ENCODE data around the gene TMEM217.

TMEM217 gene

GRCh38 chr6:37280162-37280887 is 22.4 kb upstream of the TMEM217 start:
- DNase-seq (ENCODE audit: low read depth in 3 of 3, low spot score in 1 of 3): no peak

- DNase-seq (ENCODE audit: low read depth in 3 of 3, low spot score in 1 of 3): no peak
Observed at GRCh38 chr6:37279366-37280134, 21.6 kb upstream of the TMEM217 start.

- DNase-seq (ENCODE audit: low read depth in 3 of 3, low spot score in 1 of 3): no peak
Observed at GRCh38 chr6:37277001-37277409, 19.1 kb upstream of the TMEM217 start.

- no peak for DNase-seq (ENCODE audit: low read depth in 3 of 3, low spot score in 1 of 3)
Observed at GRCh38 chr6:37275350-37275749, 17.4 kb upstream of the TMEM217 start.

- DNase-seq (ENCODE audit: low read depth in 3 of 3, low spot score in 1 of 3): no peak
Observed at GRCh38 chr6:37273690-37274089, 15.7 kb upstream of the TMEM217 start.

- no peak for DNase-seq (ENCODE audit: low read depth in 3 of 3, low spot score in 1 of 3)
Observed at GRCh38 chr6:37272834-37273566, 15.1 kb upstream of the TMEM217 start.

GRCh38 chr6:37269105-37269504 is 11.2 kb upstream of the TMEM217 start:
- no peak for DNase-seq (ENCODE audit: low read depth in 3 of 3, low spot score in 1 of 3)

- DNase-seq (ENCODE audit: low read depth in 3 of 3, low spot score in 1 of 3): no peak
Observed at GRCh38 chr6:37265860-37266259, 7.9 kb upstream of the TMEM217 start.

- no peak for DNase-seq (ENCODE audit: low read depth in 3 of 3, low spot score in 1 of 3)
Observed at GRCh38 chr6:37265001-37265400, 7.1 kb upstream of the TMEM217 start.

- DNase-seq (ENCODE audit: low read depth in 3 of 3, low spot score in 1 of 3): no peak
Observed at GRCh38 chr6:37262446-37263026, 4.6 kb upstream of the TMEM217 start.

GRCh38 chr6:37261198-37261597 is 3.3 kb upstream of the TMEM217 start:
- no peak for DNase-seq (ENCODE audit: low read depth in 3 of 3, low spot score in 1 of 3)

GRCh38 chr6:37260444-37260843 is 2.5 kb upstream of the TMEM217 start:
- DNase-seq (ENCODE audit: low read depth in 3 of 3, low spot score in 1 of 3): no peak

- DNase-seq (ENCODE audit: low read depth in 3 of 3, low spot score in 1 of 3): no peak
Observed at GRCh38 chr6:37260040-37260439, 2.1 kb upstream of the TMEM217 start.

GRCh38 chr6:37259191-37259590 is 1.2 kb upstream of the TMEM217 start:
- no peak for DNase-seq (ENCODE audit: low read depth in 3 of 3, low spot score in 1 of 3)

- DNase-seq (ENCODE audit: low read depth in 3 of 3, low spot score in 1 of 3): no peak
Observed at GRCh38 chr6:37258405-37259105, 611 bp upstream of the TMEM217 start.

- DNase-seq (ENCODE audit: low read depth in 3 of 3, low spot score in 1 of 3): no peak
Observed at GRCh38 chr6:37257320-37257633, 667 bp downstream of the TMEM217 start.

GRCh38 chr6:37256692-37257319 is 1.1 kb downstream of the TMEM217 start:
- no peak for DNase-seq (ENCODE audit: low read depth in 3 of 3, low spot score in 1 of 3)

- no peak for DNase-seq (ENCODE audit: low read depth in 3 of 3, low spot score in 1 of 3)
Observed at GRCh38 chr6:37254881-37255280, 3.1 kb downstream of the TMEM217 start.

GRCh38 chr6:37253486-37254007 is 4.4 kb downstream of the TMEM217 start:
- no peak for DNase-seq (ENCODE audit: low read depth in 3 of 3, low spot score in 1 of 3)

- DNase-seq (ENCODE audit: low read depth in 3 of 3, low spot score in 1 of 3): no peak
Observed at GRCh38 chr6:37251211-37251780, 6.6 kb downstream of the TMEM217 start.
